ENCODE measurements around the gene TIPARP.

DNA sequence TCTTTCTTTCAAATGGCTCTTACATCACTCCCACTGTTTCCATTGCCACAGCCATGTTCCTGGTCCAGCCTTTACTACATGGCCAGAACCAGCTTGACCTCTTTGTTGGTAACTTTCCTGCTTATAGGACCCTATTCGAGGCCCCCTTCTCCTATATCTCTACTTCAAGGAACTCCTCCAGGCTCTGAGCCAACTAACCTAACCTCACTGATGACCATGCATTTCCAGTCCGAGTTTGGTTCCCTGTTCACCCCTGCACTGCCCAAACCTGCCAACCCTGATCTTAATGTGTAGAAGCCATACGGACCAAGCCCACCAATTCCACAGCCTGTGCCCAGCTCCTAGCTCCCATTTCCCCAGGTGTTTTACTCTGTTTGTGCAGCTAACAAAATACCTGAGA is 38.4 kb upstream of the TIPARP start:
- TF ChIP-seq, protein P1, sequence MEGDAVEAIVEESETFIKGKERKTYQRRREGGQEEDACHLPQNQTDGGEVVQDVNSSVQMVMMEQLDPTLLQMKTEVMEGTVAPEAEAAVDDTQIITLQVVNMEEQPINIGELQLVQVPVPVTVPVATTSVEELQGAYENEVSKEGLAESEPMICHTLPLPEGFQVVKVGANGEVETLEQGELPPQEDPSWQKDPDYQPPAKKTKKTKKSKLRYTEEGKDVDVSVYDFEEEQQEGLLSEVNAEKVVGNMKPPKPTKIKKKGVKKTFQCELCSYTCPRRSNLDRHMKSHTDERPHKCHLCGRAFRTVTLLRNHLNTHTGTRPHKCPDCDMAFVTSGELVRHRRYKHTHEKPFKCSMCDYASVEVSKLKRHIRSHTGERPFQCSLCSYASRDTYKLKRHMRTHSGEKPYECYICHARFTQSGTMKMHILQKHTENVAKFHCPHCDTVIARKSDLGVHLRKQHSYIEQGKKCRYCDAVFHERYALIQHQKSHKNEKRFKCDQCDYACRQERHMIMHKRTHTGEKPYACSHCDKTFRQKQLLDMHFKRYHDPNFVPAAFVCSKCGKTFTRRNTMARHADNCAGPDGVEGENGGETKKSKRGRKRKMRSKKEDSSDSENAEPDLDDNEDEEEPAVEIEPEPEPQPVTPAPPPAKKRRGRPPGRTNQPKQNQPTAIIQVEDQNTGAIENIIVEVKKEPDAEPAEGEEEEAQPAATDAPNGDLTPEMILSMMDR (IDR thresholded peaks at IDR 0.05): no peak
- no peak for TF ChIP-seq POLR2A (IDR thresholded peaks at IDR 0.05)

Measured in sigmoid colon (tissue), 3 donors.